ENCODE results near the gene TANC1. TPM values are rescaled to one million over a fixed set of nuclear protein-coding genes. Genes with fewer than 3 reads are reported as not detected.

TANC1 gene
- total RNA-seq, 1 donor from 2014 or later, result 45.0 TPM

GRCh38 chr2:159101755-159102489 is 133.5 kb downstream of the TANC1 start:
- Mint-ChIP-seq H3K27ac (ENCODE audit: unreplicated experiment) (peak overlapping the region; percentile 80), H3K36me3 (ENCODE audit: low read depth, unreplicated experiment) (peaks cover 12% of the 10 kb centered on the region), H3K4me1 (ENCODE audit: low read depth, unreplicated experiment) (peaks cover 40% of the 10 kb centered on the region), H3K9me3 (ENCODE audit: unreplicated experiment) (peaks cover 3% of the 10 kb centered on the region), H3K4me3 (ENCODE audit: unreplicated experiment) (no peak overlapping the region), H3K27me3 (ENCODE audit: low read depth, unreplicated experiment) (no peaks in the 10 kb centered on the region)
- Histone ChIP-seq H3K27me3 (ENCODE audit: insufficient read depth, low read length) (no peaks in the 10 kb centered on the region), H3K27ac (ENCODE audit: low read depth, low read length) (no peak overlapping the region), H3K4me3 (ENCODE audit: insufficient read depth, low read depth, low read length) (no peak overlapping the region), H3K4me1 (ENCODE audit: insufficient read depth, low read length) (peaks cover 16% of the 10 kb centered on the region), H3K9ac (ENCODE audit: low read length) (no peak overlapping the region), H2AFZ (ENCODE audit: low read depth, low read length) (no peak overlapping the region), H3K4me2 (ENCODE audit: low read length) (no peak overlapping the region), H3K9me3 (ENCODE audit: insufficient read depth, low read depth, low read length) (no peaks in the 10 kb centered on the region), H3K79me2 (ENCODE audit: insufficient read depth, low read length) (peaks cover 25% of the 10 kb centered on the region), H4K20me1 (ENCODE audit: insufficient read depth, low read length) (no peaks in the 10 kb centered on the region), H3K36me3 (ENCODE audit: insufficient read depth, low read length) (peaks cover 2% of the 10 kb centered on the region)
- FAIRE-seq (no peak), DNase-seq (ENCODE audit: low read depth) (no peak)
- no peak for TF ChIP-seq EZH2 (IDR thresholded peaks at IDR 0.05; ENCODE audit: insufficient read depth, low read length)
- TF ChIP-seq CTCF (IDR thresholded peaks at IDR 0.05; ENCODE audit: insufficient read depth, low read depth, low read length), result no peak

GRCh38 chr2:159103411-159103810 is 135.0 kb downstream of the TANC1 start:
- Histone ChIP-seq H2AFZ (ENCODE audit: low read depth, low read length) (no peak overlapping the region), H3K27ac (ENCODE audit: low read depth, low read length) (no peak overlapping the region), H3K79me2 (ENCODE audit: insufficient read depth, low read length) (peaks cover 28% of the 10 kb centered on the region), H3K4me3 (ENCODE audit: insufficient read depth, low read depth, low read length) (no peak overlapping the region), H3K9me3 (ENCODE audit: insufficient read depth, low read depth, low read length) (no peaks in the 10 kb centered on the region), H4K20me1 (ENCODE audit: insufficient read depth, low read length) (no peaks in the 10 kb centered on the region), H3K27me3 (ENCODE audit: insufficient read depth, low read length) (no peaks in the 10 kb centered on the region), H3K4me2 (ENCODE audit: low read length) (no peak overlapping the region), H3K36me3 (ENCODE audit: insufficient read depth, low read length) (no peaks in the 10 kb centered on the region), H3K9ac (ENCODE audit: low read length) (no peak overlapping the region), H3K4me1 (ENCODE audit: insufficient read depth, low read length) (peaks cover 16% of the 10 kb centered on the region)
- FAIRE-seq (no peak), DNase-seq (ENCODE audit: low read depth) (no peak)
- H3K36me3 Mint-ChIP-seq (ENCODE audit: low read depth, unreplicated experiment), result peaks cover 12% of the 10 kb centered on the region
- peaks cover 40% of the 10 kb centered on the region for H3K4me1 Mint-ChIP-seq (ENCODE audit: low read depth, unreplicated experiment)
- H3K4me3 Mint-ChIP-seq (ENCODE audit: unreplicated experiment), result no peak overlapping the region
- TF ChIP-seq CTCF (IDR thresholded peaks at IDR 0.05; ENCODE audit: insufficient read depth, low read depth, low read length) (no peak), EZH2 (IDR thresholded peaks at IDR 0.05; ENCODE audit: insufficient read depth, low read length) (no peak)
- H3K27me3 Mint-ChIP-seq (ENCODE audit: low read depth, unreplicated experiment), result no peaks in the 10 kb centered on the region
- H3K27ac Mint-ChIP-seq (ENCODE audit: unreplicated experiment), result no peak overlapping the region
- no peaks in the 10 kb centered on the region for H3K9me3 Mint-ChIP-seq (ENCODE audit: unreplicated experiment)

- H2AFZ ChIP-seq (ENCODE audit: low read depth, low read length), result no peak overlapping the region
- TF ChIP-seq EZH2 (IDR thresholded peaks at IDR 0.05; ENCODE audit: insufficient read depth, low read length), result no peak
- peak; percentile 5 for TF ChIP-seq CTCF (IDR thresholded peaks at IDR 0.05; ENCODE audit: insufficient read depth, low read depth, low read length)
- H3K9ac ChIP-seq (ENCODE audit: low read length), result no peak overlapping the region
- H3K9me3 ChIP-seq (ENCODE audit: insufficient read depth, low read depth, low read length), result no peaks in the 10 kb centered on the region
- H3K27me3 ChIP-seq (ENCODE audit: insufficient read depth, low read length), result no peaks in the 10 kb centered on the region
- DNase-seq (ENCODE audit: low read depth) (peak; percentile 78), FAIRE-seq (no peak)
- peaks cover 15% of the 10 kb centered on the region for H3K36me3 Mint-ChIP-seq (ENCODE audit: low read depth, unreplicated experiment)
- H3K27me3 Mint-ChIP-seq (ENCODE audit: low read depth, unreplicated experiment), result no peaks in the 10 kb centered on the region
- H3K4me2 ChIP-seq (ENCODE audit: low read length), result no peak overlapping the region
- no peak overlapping the region for H3K27ac Mint-ChIP-seq (ENCODE audit: unreplicated experiment)
- H3K36me3 ChIP-seq (ENCODE audit: insufficient read depth, low read length), result peaks cover 2% of the 10 kb centered on the region
- H4K20me1 ChIP-seq (ENCODE audit: insufficient read depth, low read length), result no peaks in the 10 kb centered on the region
- no peak overlapping the region for H3K4me3 ChIP-seq (ENCODE audit: insufficient read depth, low read depth, low read length)
- peaks cover 27% of the 10 kb centered on the region for H3K79me2 ChIP-seq (ENCODE audit: insufficient read depth, low read length)
- no peak overlapping the region for H3K27ac ChIP-seq (ENCODE audit: low read depth, low read length)
- peaks cover 2% of the 10 kb centered on the region for H3K9me3 Mint-ChIP-seq (ENCODE audit: unreplicated experiment)
- peaks cover 22% of the 10 kb centered on the region for H3K4me1 Mint-ChIP-seq (ENCODE audit: low read depth, unreplicated experiment)
- peak overlapping the region; percentile 3 for H3K4me3 Mint-ChIP-seq (ENCODE audit: unreplicated experiment)
- no peaks in the 10 kb centered on the region for H3K4me1 ChIP-seq (ENCODE audit: insufficient read depth, low read length)
Measured at GRCh38 chr2:159106109-159106508, 137.7 kb downstream of the TANC1 start.

Data from astrocyte (in vitro differentiated cells and primary cell).